M059J (cell line): ENCODE measurements around the gene WFDC5. TPM values are rescaled to one million over a fixed set of nuclear protein-coding genes. Genes with fewer than 3 reads are reported as not detected.

Experiments
- total RNA-seq: library from RNA; depleted of rRNA; stranded (reverse); fragments of >200 nt; shearing (Covaris generic); gene quantifications from 2 replicates; pipeline ENCODE4 v1.2.3, GENCODE V29; 2014; rRNA removed

Gene WFDC5
- total RNA-seq, 1 experiment from 2014 or later, result not detected

Other genes with a start within 250 kb of the WFDC5 start
- 135 and 185 TPM in 2 replicates for gene YWHAB, start 229.5 kb downstream of the WFDC5 start, total RNA-seq
- 1.8 and 6.1 TPM in 2 replicates for gene PABPC1L, start 205.1 kb downstream of the WFDC5 start, total RNA-seq
- gene TOMM34, start 154.8 kb downstream of the WFDC5 start, total RNA-seq, result 113 and 118 TPM in 2 replicates
- 39.0 and 56.0 TPM in 2 replicates for gene STK4, start 148.7 kb downstream of the WFDC5 start, total RNA-seq
- gene KCNS1, start 14.0 kb downstream of the WFDC5 start, total RNA-seq, result 0.34 and 1.5 TPM in 2 replicates
- not detected in 2 replicates for gene WFDC12, start 9.3 kb upstream of the WFDC5 start, total RNA-seq
- not detected in 2 replicates for gene PI3, start 59.7 kb upstream of the WFDC5 start, total RNA-seq
- gene SEMG1, start 91.9 kb upstream of the WFDC5 start, total RNA-seq, result not detected in 2 replicates
- not detected in 2 replicates for gene SEMG2, start 106.2 kb upstream of the WFDC5 start, total RNA-seq
- gene SLPI, start 139.4 kb upstream of the WFDC5 start, total RNA-seq, result 0.30 TPM in 1 of 2 replicates, not detected in the other
- gene RBPJL, start 191.7 kb upstream of the WFDC5 start, total RNA-seq, result not detected in 2 replicates
- gene MATN4, start 193.1 kb upstream of the WFDC5 start, total RNA-seq, result not detected in 2 replicates
- gene SDC4, start 233.2 kb upstream of the WFDC5 start, total RNA-seq, result 177 and 189 TPM in 2 replicates
- 26.7 and 29.4 TPM in 2 replicates for gene SYS1, start 248.0 kb upstream of the WFDC5 start, total RNA-seq